K562 (cell line): ENCODE measurements around the gene SLC25A26. TPM values are rescaled to one million over a fixed set of nuclear protein-coding genes. Genes with fewer than 3 reads are reported as not detected.

Source experiments
- CTCFL ChIP-seq: IDR thresholded peaks from 2 replicates; pipeline ENCODE4 v1.6.1; 2011; ENCODE audit warnings: borderline replicate concordance, low read depth, mild to moderate bottlenecking, moderate library complexity, low read length; ENCODE audit not compliant: insufficient read depth, poor library complexity, severe bottlenecking
- E2F4 ChIP-seq: sonication (generic); formaldehyde crosslinking; IDR thresholded peaks from 2 replicates; pipeline ENCODE4 v1.8.0; 2022; ENCODE audit warnings: mild to moderate bottlenecking, low read depth, missing genetic modification reagents
- E2F5 ChIP-seq: sonication (generic); formaldehyde crosslinking; IDR thresholded peaks from 2 replicates; pipeline ENCODE4 v1.8.0; 2022; ENCODE audit warnings: mild to moderate bottlenecking, missing genetic modification reagents
- NCOR1 ChIP-seq: fragments of 450-650 bp; IDR thresholded peaks from 2 replicates; pipeline ENCODE4 v1.6.1; 2016; ENCODE audit warnings: mild to moderate bottlenecking, moderate library complexity
- PRDM10 ChIP-seq: fragments of 450-650 bp; IDR thresholded peaks from 2 replicates; pipeline ENCODE4 v1.6.1; 2018; ENCODE audit not compliant: partially characterized antibody
- STAT5A ChIP-seq: IDR thresholded peaks from 2 replicates; pipeline ENCODE4 v1.6.1; 2012; ENCODE audit warnings: low read length, inconsistent platforms, borderline replicate concordance
- ZNF318 ChIP-seq, 2 experiments: fragments of 450-650 bp; IDR thresholded peaks; 2 replicates each; pipeline ENCODE4 v1.6.1; 2016; ENCODE audit warnings: mild to moderate bottlenecking in 2 of 2, borderline replicate concordance in 1 of 2, low read depth in 1 of 2, moderate library complexity in 1 of 2
- polyA plus RNA-seq, 8 experiments: library from polyadenylated mRNA; depleted of rRNA in 4 of 8; stranded (reverse) in 5 of 8; unstranded in 3 of 8; fragments of >200 nt; fragmentation: Nextera tagmentation in 2 of 8; fragmentation: Illumina TruSeq in 1 of 8; extraction: Ambion mirVana in 2 of 8; extraction: Trizol in 1 of 8; gene quantifications; 2 replicates each; pipeline versions ENCODE4 v1.2.1 to v1.2.3, GENCODE V29; 2011 to 2014; ENCODE audit warnings: inconsistent platforms in 1 of 8, missing spikeins in 1 of 8
- total RNA-seq, 7 experiments: library from RNA; depleted of rRNA in 6 of 7; stranded (reverse); fragments of >200 nt in 6 of 7; fragmentation: Illumina TruSeq in 2 of 7; extraction: Trizol in 2 of 7; gene quantifications; 2 replicates each; pipeline versions ENCODE4 v1.2.1 to v1.2.3, GENCODE V29; 2011 to 2021; ENCODE audit warnings: low replicate concordance in 1 of 7

Gene SLC25A26
- total and polyA plus RNA-seq, 9 of the 15 experiments (the other 6 are each of a cell fraction or from before 2014, with no cell fraction given), result 7.2 to 29.1 (median 12.6) TPM

- TF ChIP-seq ZNF318 (IDR thresholded peaks at IDR 0.05; ENCODE audit: borderline replicate concordance in 1 of 2, low read depth in 1 of 2) (no peak), E2F4 (CRISPR knock-in tag) (no peak), NCOR1 (no peak), E2F5 (no peak), STAT5A (no peak), PRDM10 (no peak), CTCFL (no peak)
Measured at GRCh38 chr3:66297900-66298299, 77.1 kb downstream of the SLC25A26 start (continued).
